HepG2 (cell line): ENCODE measurements around the gene TP63. TPM values are rescaled to one million over a fixed set of nuclear protein-coding genes. Genes with fewer than 3 reads are reported as not detected.

Experiments
- ATAC-seq: fragments of 200-7000 bp; cut with Tn5 transposase; 3 replicates; pipeline ENCODE4 v1.9.1; 2020; ENCODE audit warnings: mild to moderate bottlenecking, moderate library complexity
- BruUV-seq: library from RNA; stranded (reverse); fragments of 400-500 nt; replicated peaks from 2 replicates; lab custom pipeline; 2021; lab: Mats Ljungman, UMichigan
- CTCF ChIA-PET: fragments of 300-600 bp; formaldehyde crosslinking; extraction: SDS; loops from one replicate; lab custom pipeline; 2021; ENCODE audit warnings: low total read pairs, inconsistent platforms, low intra/inter-chr PET ratio; lab: Yijun Ruan, JAX
- POLR2A ChIA-PET: fragments of 350-600 bp; sonication (Branson Sonifier 250); formaldehyde crosslinking; loops from one replicate; lab custom pipeline; 2020; ENCODE audit warnings: antibody characterized with exemption, inconsistent platforms; lab: Yijun Ruan, JAX
- DNase-seq: peaks from one replicate; pipeline ENCODE4 v3.0.0-alpha.2; 2015; ENCODE audit warnings: low spot score
- FAIRE-seq: peaks from 3 replicates; lab custom pipeline; 2011; peaks lifted over from hg19 to GRCh38; lab: Jason Lieb, UNC
- H2AFZ ChIP-seq: one replicate; pipeline ENCODE4 v1.6.1; 2011; ENCODE audit warnings: low read length, inconsistent platforms
- H3K27ac ChIP-seq: fragments of 300-600 bp; 3 replicates; pipeline ENCODE4 v1.8.0; 2011; ENCODE audit warnings: mixed run types, mild to moderate bottlenecking, mixed read lengths, low read length, inconsistent platforms; ENCODE audit not compliant: insufficient read depth; ENCODE audit errors: extremely low read length
- H3K27me3 ChIP-seq, 2 experiments: fragments of 200-600 bp in 1 of 2; 2 replicates in 1 of 2; 3 replicates in 1 of 2; pipeline versions ENCODE4 v1.6.0 to v1.8.0; 2011; ENCODE audit warnings: low read length in 2 of 2, mild to moderate bottlenecking in 2 of 2, moderate library complexity in 2 of 2, inconsistent platforms in 1 of 2; ENCODE audit not compliant: insufficient read depth in 2 of 2, control insufficient read depth in 1 of 2
- H3K36me3 ChIP-seq, 2 experiments: fragments of 200-600 bp in 1 of 2; replicated peaks in 1 of 2; 2 replicates in 1 of 2; 3 replicates in 1 of 2; pipeline versions ENCODE4 v1.5.1 to v1.8.0; 2011; ENCODE audit warnings: low read length in 2 of 2, inconsistent platforms in 1 of 2; ENCODE audit not compliant: insufficient read depth in 2 of 2, control insufficient read depth in 1 of 2
- H3K4me1 ChIP-seq: 2 replicates; pipeline ENCODE4 v1.5.1; 2012; ENCODE audit warnings: low read length, inconsistent platforms; ENCODE audit not compliant: insufficient read depth
- H3K4me2 ChIP-seq: 2 replicates; pipeline ENCODE4 v1.6.0; 2011; ENCODE audit warnings: low read depth, low read length, inconsistent platforms
- H3K4me3 ChIP-seq, 3 experiments: fragments of 200-600 bp in 1 of 3; sonication (generic), shearing (Covaris generic) in 1 of 3; replicated peaks in 1 of 3; 2 replicates each; pipeline ENCODE4 v1.5.1; 2011 to 2016; ENCODE audit warnings: low read length in 3 of 3, inconsistent platforms in 2 of 3, low read depth in 2 of 3, mild to moderate bottlenecking in 2 of 3, control low read depth in 1 of 3, mixed read lengths in 1 of 3; ENCODE audit not compliant: insufficient read depth in 1 of 3
- H3K79me2 ChIP-seq: one replicate; pipeline ENCODE4 v1.6.1; 2011; ENCODE audit warnings: low read length, inconsistent platforms; ENCODE audit not compliant: insufficient read depth
- H3K9ac ChIP-seq: 2 replicates; pipeline ENCODE4 v1.6.0; 2011; ENCODE audit warnings: mild to moderate bottlenecking, low read depth, low read length, inconsistent platforms; ENCODE audit not compliant: insufficient read depth
- H3K9me3 ChIP-seq: 2 replicates; pipeline ENCODE4 v1.5.1; 2012; ENCODE audit warnings: mild to moderate bottlenecking, low read length
- H4K20me1 ChIP-seq: 2 replicates; pipeline ENCODE4 v1.6.0; 2011; ENCODE audit warnings: inconsistent platforms, mild to moderate bottlenecking, low read length, moderate library complexity; ENCODE audit not compliant: insufficient read depth
- JARID2 ChIP-seq: sonication (generic); formaldehyde crosslinking; IDR thresholded peaks from 2 replicates; pipeline ENCODE4 v1.8.1; 2023; ENCODE audit warnings: missing genetic modification reagents, inconsistent platforms; ENCODE audit not compliant: insufficient replicate concordance
- JUNB ChIP-seq: sonication (generic); formaldehyde crosslinking; IDR thresholded peaks from 2 replicates; pipeline ENCODE4 v1.8.0; 2022; ENCODE audit warnings: missing genetic modification reagents, mild to moderate bottlenecking, borderline replicate concordance
- KDM4B ChIP-seq: sonication (generic); formaldehyde crosslinking; IDR thresholded peaks from 2 replicates; pipeline ENCODE4 v1.4.0; 2020; ENCODE audit warnings: missing genetic modification reagents
- KLF9 ChIP-seq: IDR thresholded peaks from 2 replicates; pipeline ENCODE4 v1.6.1; 2016; ENCODE audit warnings: low read depth
- NPAS2 ChIP-seq: sonication (generic); formaldehyde crosslinking; IDR thresholded peaks from 2 replicates; pipeline ENCODE4 v1.8.0; 2022; ENCODE audit warnings: mild to moderate bottlenecking, missing genetic modification reagents, borderline replicate concordance
- POLR2A ChIP-seq, 2 experiments: IDR thresholded peaks; 2 replicates each; pipeline ENCODE4 v1.6.1; 2011; ENCODE audit warnings: low read depth in 2 of 2, low read length in 2 of 2, mild to moderate bottlenecking in 1 of 2, moderate library complexity in 1 of 2; ENCODE audit not compliant: insufficient read depth in 1 of 2
- SIN3B ChIP-seq: fragments of 150-350 bp; IDR thresholded peaks from 2 replicates; pipeline ENCODE4 v1.6.1; 2014; ENCODE audit warnings: low read length
- ZBTB20 ChIP-seq: sonication (generic); formaldehyde crosslinking; IDR thresholded peaks from 2 replicates; pipeline ENCODE4 v1.8.1; 2023; ENCODE audit warnings: missing genetic modification reagents, low read depth, mild to moderate bottlenecking, borderline replicate concordance
- ZC3H13 ChIP-seq: sonication (generic); formaldehyde crosslinking; IDR thresholded peaks from 2 replicates; pipeline ENCODE4 v1.8.1; 2023; ENCODE audit warnings: mild to moderate bottlenecking, missing genetic modification reagents, moderate library complexity
- ZNF30 ChIP-seq: sonication (generic); formaldehyde crosslinking; IDR thresholded peaks from 2 replicates; pipeline ENCODE4 v1.5.0; 2020; ENCODE audit warnings: mild to moderate bottlenecking, missing genetic modification reagents
- ZNF468 ChIP-seq: sonication (generic); formaldehyde crosslinking; IDR thresholded peaks from 2 replicates; pipeline ENCODE4 v1.8.0; 2022; ENCODE audit warnings: mild to moderate bottlenecking, moderate library complexity, missing genetic modification reagents
- ZNF564 ChIP-seq: sonication (generic); formaldehyde crosslinking; IDR thresholded peaks from 2 replicates; pipeline ENCODE4 v1.8.1; 2023; ENCODE audit warnings: mild to moderate bottlenecking, missing genetic modification reagents
- ZNF619 ChIP-seq: sonication (generic); formaldehyde crosslinking; IDR thresholded peaks from 2 replicates; pipeline ENCODE4 v1.4.0; 2020; ENCODE audit warnings: mild to moderate bottlenecking, missing genetic modification reagents
- ZNF709 ChIP-seq: sonication (generic); formaldehyde crosslinking; IDR thresholded peaks from 2 replicates; pipeline ENCODE4 v1.5.0; 2020; ENCODE audit warnings: mild to moderate bottlenecking, missing genetic modification reagents
- WGBS: methylation state at CpG from one replicate; pipeline ENCODE4 v1.1.6; 2017; ENCODE audit warnings: low lambda C conversion rate; 5-methylcytosine and 5-hydroxymethylcytosine counted together
- in situ Hi-C: cut with HindIII; loops from 2 replicates; pipeline ENCODE4 v1.10.0; 2017; ENCODE audit warnings: low pct_unique_long_range_greater_than_20kb; ENCODE audit not compliant: extremely low pct_ligation_motif_present
- intact Hi-C: fragments of 100-400 bp; cut with micrococcal nuclease; formaldehyde crosslinking; loops from one replicate; pipeline ENCODE4 v1.10.0; 2022; ENCODE audit not compliant: unreplicated experiment
- polyA plus RNA-seq, 8 experiments: library from polyadenylated mRNA; depleted of rRNA in 3 of 8; stranded (reverse) in 7 of 8; unstranded in 1 of 8; fragments of >200 nt; fragmentation: Illumina TruSeq in 4 of 8; extraction: Trizol in 4 of 8; gene quantifications; 2 replicates each; pipeline versions ENCODE4 v1.2.1 to v1.2.3, GENCODE V29; 2011 to 2016; ENCODE audit warnings: low read depth in 4 of 8, missing spikeins in 1 of 8, mixed read lengths in 1 of 8; ENCODE audit not compliant: insufficient read depth in 1 of 8
- total RNA-seq, 5 experiments: library from RNA; depleted of rRNA; stranded (reverse); fragments of >200 nt; fragmentation: Illumina TruSeq; extraction: Trizol; gene quantifications; 2 replicates each; pipeline ENCODE4 v1.2.3, GENCODE V29; 2016; ENCODE audit warnings: low read depth in 1 of 5

TP63 gene
- total and polyA plus RNA-seq, 2 of the 13 experiments (the other 11 are each of a cell fraction or from before 2014, with no cell fraction given) = not detected

DNA sequence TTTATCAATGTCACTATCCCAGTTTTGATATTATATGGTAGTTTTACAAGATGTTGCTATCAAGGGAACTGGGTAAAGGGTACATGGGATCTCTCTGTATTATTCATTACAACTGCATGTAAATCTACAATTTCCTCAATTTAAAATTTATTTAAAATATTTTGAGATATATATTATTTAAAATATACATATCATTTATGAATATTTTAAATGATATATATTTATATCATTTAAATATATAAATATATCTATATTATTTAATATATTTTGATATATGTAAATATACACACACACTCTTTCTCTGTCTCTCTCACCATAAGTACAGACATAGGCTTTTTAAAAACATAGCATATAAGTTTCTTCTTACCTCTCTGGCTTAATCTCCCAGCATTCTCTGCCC is 104.7 kb downstream of the TP63 start (continued):
- TF ChIP-seq ZBTB20 (CRISPR knock-in tag) (no peak), ZNF468 (no peak)

DNA sequence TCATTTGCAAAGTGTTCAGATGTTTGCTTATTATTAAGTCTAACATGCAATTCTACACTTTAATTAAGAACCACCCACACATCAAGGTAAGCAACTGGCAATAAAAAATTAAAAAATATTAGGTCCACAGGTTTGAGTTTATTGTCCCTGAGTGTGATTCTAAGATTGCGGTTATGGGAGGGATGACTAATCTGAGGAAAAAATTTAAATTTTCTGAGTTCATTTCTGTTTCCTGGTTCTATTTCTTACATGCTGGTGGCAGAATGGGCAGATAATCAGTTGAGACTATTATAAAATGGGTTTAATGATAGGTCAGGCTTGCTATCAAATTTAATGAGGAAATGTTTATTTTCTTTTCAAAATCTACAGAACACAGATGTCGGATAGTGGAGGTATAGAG is 105.9 kb downstream of the TP63 start:
- no peaks in the 10 kb centered on the region for H3K4me1 ChIP-seq
- DNase-seq (no peak), FAIRE-seq (no peak), ATAC-seq (no peak)
- TF ChIP-seq SIN3B = no peak
- TF ChIP-seq ZNF619 (CRISPR knock-in tag) = no peak
- no peaks in the 10 kb centered on the region for H3K27me3 ChIP-seq
- H3K36me3 ChIP-seq = no peaks in the 10 kb centered on the region
- BruUV-seq = no TSS peak
- intact Hi-C loops = no loop called here
- POLR2A ChIA-PET = no interaction called here
- no peak overlapping the region for H3K4me2 ChIP-seq
- no peak overlapping the region for H3K4me3 ChIP-seq
- CTCF ChIA-PET = no interaction called here
- H3K79me2 ChIP-seq = no peaks in the 10 kb centered on the region
- no peaks in the 10 kb centered on the region for H3K9me3 ChIP-seq
- H4K20me1 ChIP-seq = no peaks in the 10 kb centered on the region
- no peak overlapping the region for H3K27ac ChIP-seq
- in situ Hi-C loops = no loop called here
- H2AFZ ChIP-seq = no peak overlapping the region
- 29% methylated on average over 2 of the region's 2 CpGs for WGBS
- H3K9ac ChIP-seq = no peak overlapping the region

DNA sequence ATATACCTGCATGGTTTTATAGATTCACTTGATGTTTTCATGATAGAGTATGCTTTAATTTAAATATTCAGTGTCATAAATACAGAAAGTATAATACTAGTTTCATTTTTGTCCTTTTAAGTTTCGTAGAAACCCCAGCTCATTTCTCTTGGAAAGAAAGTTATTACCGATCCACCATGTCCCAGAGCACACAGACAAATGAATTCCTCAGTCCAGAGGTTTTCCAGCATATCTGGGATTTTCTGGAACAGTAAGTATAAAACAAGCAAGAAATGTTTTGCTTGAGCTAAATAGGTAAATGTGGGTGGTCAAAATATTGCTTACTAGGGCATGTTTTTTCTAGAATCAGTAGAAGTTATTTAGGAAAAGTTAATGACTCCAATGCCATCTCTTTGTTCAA is 106.4 kb downstream of the TP63 start:
- CTCF ChIA-PET = no interaction called here
- TF ChIP-seq ZNF564 (CRISPR knock-in tag) (no peak), KLF9 (CRISPR knock-in tag) (no peak), NPAS2 (CRISPR knock-in tag) (no peak), KDM4B (CRISPR knock-in tag) (no peak), ZC3H13 (no peak), POLR2A (IDR thresholded peaks at IDR 0.05; ENCODE audit: insufficient read depth in 1 of 2, low read depth in 2 of 2, low read length in 2 of 2) (no peak), ZNF709 (CRISPR knock-in tag) (no peak), ZNF30 (CRISPR knock-in tag) (no peak), JARID2 (no peak), JUNB (CRISPR knock-in tag) (no peak)
- WGBS = 4% methylated on average over 2 of the region's 2 CpGs
- Histone ChIP-seq H3K36me3 (no peaks in the 10 kb centered on the region), H3K9me3 (0 out of 2 replicates have a peak, but pooled peaks cover 3% of the 10 kb centered on the region), H2AFZ (no peak overlapping the region), H3K4me1 (no peaks in the 10 kb centered on the region), H3K79me2 (no peaks in the 10 kb centered on the region), H3K9ac (no peak overlapping the region), H3K4me2 (no peak overlapping the region), H3K4me3 (no peak overlapping the region), H3K27me3 (no peaks in the 10 kb centered on the region), H3K27ac (no peak overlapping the region), H4K20me1 (no peaks in the 10 kb centered on the region)
- in situ Hi-C loops = no loop called here
- ATAC-seq (no peak), FAIRE-seq (no peak), DNase-seq (no peak)
- no TSS peak for BruUV-seq
- POLR2A ChIA-PET = no interaction called here
- intact Hi-C loops = no loop called here
